ENCODE measurements around the gene CERS1.

DNA sequence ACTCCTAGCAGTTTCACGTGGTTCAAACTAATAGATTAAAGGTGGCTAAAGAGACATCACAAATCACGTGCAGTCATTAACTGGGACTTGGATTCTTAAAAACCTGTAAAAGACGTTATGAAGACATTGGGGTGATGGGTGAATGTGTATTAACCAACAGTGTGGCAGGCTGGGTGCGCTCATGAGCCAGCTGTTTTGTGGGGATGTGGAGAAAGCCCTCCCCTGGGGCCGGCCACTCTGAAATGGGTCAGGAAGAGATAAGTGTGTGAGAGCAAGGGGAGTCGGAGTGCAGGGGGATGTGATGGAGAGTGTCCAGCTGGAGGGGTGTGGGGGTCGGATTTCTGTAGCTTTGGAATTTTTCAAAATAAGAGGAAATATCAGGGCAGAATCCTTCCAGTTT lies 53.8 kb downstream of the CERS1 start:
- TF ChIP-seq, protein P1, sequence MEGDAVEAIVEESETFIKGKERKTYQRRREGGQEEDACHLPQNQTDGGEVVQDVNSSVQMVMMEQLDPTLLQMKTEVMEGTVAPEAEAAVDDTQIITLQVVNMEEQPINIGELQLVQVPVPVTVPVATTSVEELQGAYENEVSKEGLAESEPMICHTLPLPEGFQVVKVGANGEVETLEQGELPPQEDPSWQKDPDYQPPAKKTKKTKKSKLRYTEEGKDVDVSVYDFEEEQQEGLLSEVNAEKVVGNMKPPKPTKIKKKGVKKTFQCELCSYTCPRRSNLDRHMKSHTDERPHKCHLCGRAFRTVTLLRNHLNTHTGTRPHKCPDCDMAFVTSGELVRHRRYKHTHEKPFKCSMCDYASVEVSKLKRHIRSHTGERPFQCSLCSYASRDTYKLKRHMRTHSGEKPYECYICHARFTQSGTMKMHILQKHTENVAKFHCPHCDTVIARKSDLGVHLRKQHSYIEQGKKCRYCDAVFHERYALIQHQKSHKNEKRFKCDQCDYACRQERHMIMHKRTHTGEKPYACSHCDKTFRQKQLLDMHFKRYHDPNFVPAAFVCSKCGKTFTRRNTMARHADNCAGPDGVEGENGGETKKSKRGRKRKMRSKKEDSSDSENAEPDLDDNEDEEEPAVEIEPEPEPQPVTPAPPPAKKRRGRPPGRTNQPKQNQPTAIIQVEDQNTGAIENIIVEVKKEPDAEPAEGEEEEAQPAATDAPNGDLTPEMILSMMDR (IDR thresholded peaks at IDR 0.05) = no peak
- no peak for TF ChIP-seq POLR2A (IDR thresholded peaks at IDR 0.05)
